Measurements from ENCODE around the gene ABHD17A.

The ABHD17A gene

GRCh38 chr19:1832046-1832663, 53.1 kb downstream of the ABHD17A start:
- DNase-seq, result no peak

- no peak for DNase-seq
Observed at GRCh38 chr19:1830978-1831377, 54.3 kb downstream of the ABHD17A start.

GRCh38 chr19:1830568-1830967, 54.7 kb downstream of the ABHD17A start:
- DNase-seq, result no peak

GRCh38 chr19:1829958-1830357, 55.3 kb downstream of the ABHD17A start:
- DNase-seq, result no peak

- DNase-seq, result no peak
Observed at GRCh38 chr19:1828279-1829238, 56.7 kb downstream of the ABHD17A start.

GRCh38 chr19:1827566-1828278, 57.6 kb downstream of the ABHD17A start:
- no peak for DNase-seq

Measured in activated CD8-positive, alpha-beta memory T cell treated with anti-CD3 and anti-CD28 coated beads, Interleukin-2, amount 50 U/mL, for 4 hours (primary cell).